GM23248 (cell line): ENCODE results near the gene EFCAB7. TPM values are rescaled to one million over a fixed set of nuclear protein-coding genes. Genes with fewer than 3 reads are reported as not detected.

Source experiments
- DNase-seq: peaks from one replicate; pipeline ENCODE4 v3.0.0-alpha.2; 2015
- H2AFZ ChIP-seq: fragments of 200-600 bp; sonication (generic); 2 replicates; pipeline ENCODE4 v1.6.1; 2016; ENCODE audit warnings: antibody characterized with exemption
- H3F3A ChIP-seq: fragments of 200-600 bp; sonication (generic); 2 replicates; pipeline ENCODE4 v1.6.1; 2016; ENCODE audit warnings: mild to moderate bottlenecking, antibody characterized with exemption, mixed run types; ENCODE audit not compliant: insufficient read depth
- H3K27ac ChIP-seq: fragments of 200-600 bp; sonication (generic); 2 replicates; pipeline ENCODE4 v1.5.1; 2016; ENCODE audit warnings: mild to moderate bottlenecking
- H3K27me3 ChIP-seq: fragments of 200-600 bp; sonication (generic); replicated peaks from 2 replicates; pipeline ENCODE4 v1.6.1; 2016; ENCODE audit warnings: mild to moderate bottlenecking; ENCODE audit not compliant: insufficient read depth
- H3K36me3 ChIP-seq: fragments of 200-600 bp; sonication (generic); 2 replicates; pipeline ENCODE4 v1.6.1; 2016; ENCODE audit warnings: low read depth, mild to moderate bottlenecking
- H3K4me1 ChIP-seq: fragments of 200-600 bp; sonication (generic); 2 replicates; pipeline ENCODE4 v1.6.1; 2016; ENCODE audit warnings: mild to moderate bottlenecking; ENCODE audit not compliant: insufficient read depth
- H3K4me2 ChIP-seq: fragments of 200-600 bp; sonication (generic); one replicate; pipeline ENCODE4 v1.6.1; 2016; ENCODE audit warnings: mild to moderate bottlenecking; ENCODE audit not compliant: unreplicated experiment
- H3K4me3 ChIP-seq: fragments of 200-600 bp; sonication (generic); 2 replicates; pipeline ENCODE4 v1.5.1; 2016; ENCODE audit warnings: mild to moderate bottlenecking
- H3K79me2 ChIP-seq: fragments of 200-600 bp; sonication (generic); 2 replicates; pipeline ENCODE4 v1.6.1; 2016; ENCODE audit warnings: mild to moderate bottlenecking; ENCODE audit not compliant: insufficient read depth
- H3K9ac ChIP-seq: fragments of 200-600 bp; sonication (generic); 2 replicates; pipeline ENCODE4 v1.6.1; 2016; ENCODE audit warnings: mild to moderate bottlenecking
- H3K9me2 ChIP-seq: fragments of 200-600 bp; sonication (generic); 2 replicates; pipeline ENCODE4 v1.6.1; 2016; ENCODE audit warnings: mixed run types, mild to moderate bottlenecking, moderate library complexity; ENCODE audit not compliant: insufficient read depth
- H3K9me3 ChIP-seq: fragments of 200-600 bp; sonication (generic); one replicate; pipeline ENCODE4 v1.6.1; 2017; ENCODE audit warnings: low read depth
- H4K20me1 ChIP-seq: fragments of 200-600 bp; sonication (generic); 2 replicates; pipeline ENCODE4 v1.6.0; 2016; ENCODE audit not compliant: insufficient read depth
- EZH2 ChIP-seq: fragments of 200-600 bp; sonication (generic); IDR thresholded peaks from 2 replicates; pipeline ENCODE4 v1.6.1; 2018; ENCODE audit warnings: antibody characterized with exemption, mild to moderate bottlenecking; ENCODE audit not compliant: insufficient read depth, poor library complexity, severe bottlenecking
- EZH2phosphoT487 ChIP-seq: fragments of 200-600 bp; sonication (generic); IDR thresholded peaks from 2 replicates; pipeline ENCODE4 v1.6.1; 2018; ENCODE audit warnings: antibody characterized with exemption, moderate library complexity, mild to moderate bottlenecking, low read depth; ENCODE audit not compliant: insufficient read depth
- WGBS, 2 experiments: methylation state at CpG; one replicate each; pipeline ENCODE4 v1.1.6; 2015 to 2017; ENCODE audit warnings: low lambda C conversion rate in 2 of 2, low coverage in 1 of 2; ENCODE audit errors: missing lambda C conversion rate in 2 of 2; 5-methylcytosine and 5-hydroxymethylcytosine counted together
- in situ Hi-C: fragments of 300-500 bp; cut with MboI; formaldehyde crosslinking; loops from 2 replicates; pipeline ENCODE4 v1.15.0; 2020
- polyA plus RNA-seq: library from polyadenylated mRNA; unstranded; fragments of >200 nt; fragmentation: Nextera tagmentation; extraction: Ambion mirVana; gene quantifications from 2 replicates; pipeline ENCODE4 v1.2.1, GENCODE V29; 2016
- total RNA-seq: library from RNA; depleted of rRNA; stranded (reverse); fragments of >200 nt; shearing (Covaris generic); gene quantifications from 2 replicates; pipeline ENCODE4 v1.2.3, GENCODE V29; 2014

The EFCAB7 gene
- total and polyA plus RNA-seq, 2 experiments from 2014 or later = 6.2 to 37.5 TPM

DNA sequence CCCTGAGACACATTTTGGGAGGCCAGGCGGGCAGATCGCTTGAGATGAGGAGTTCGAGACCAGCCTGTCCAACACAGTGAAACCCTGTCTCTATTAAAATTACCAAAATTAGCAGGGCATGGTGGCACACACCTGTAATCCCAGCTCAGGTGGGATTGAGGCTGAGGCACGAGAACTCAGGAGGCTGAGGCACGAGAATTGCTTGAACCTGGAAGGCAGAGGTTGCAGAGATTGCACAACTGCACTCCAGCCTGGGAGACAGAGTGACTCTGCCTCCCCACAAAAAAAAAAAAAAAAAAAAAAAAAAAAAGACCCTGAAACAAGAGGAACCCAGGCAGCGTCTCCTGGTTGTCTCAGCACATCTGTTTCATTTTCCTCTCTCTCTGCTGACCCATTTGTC lies 94.1 kb downstream of the EFCAB7 start:
- Histone ChIP-seq H3F3A (peaks cover 16% of the 10 kb centered on the region; the same call in 1 of the 2 replicates), H3K9ac (no peak overlapping the region), H4K20me1 (no peaks in the 10 kb centered on the region), H3K27ac (no peak overlapping the region), H3K79me2 (peaks cover 24% of the 10 kb centered on the region; the same call in 1 of the 2 replicates), H3K4me1 (peaks cover 19% of the 10 kb centered on the region), H2AFZ (no peak overlapping the region), H3K4me3 (no peak overlapping the region), H3K4me2 (peak overlapping the region; percentile 27), H3K36me3 (no peaks in the 10 kb centered on the region), H3K9me2 (no peaks in the 10 kb centered on the region), H3K9me3 (no peaks in the 10 kb centered on the region), H3K27me3 (no peaks in the 10 kb centered on the region)
- no peak for TF ChIP-seq EZH2phosphoT487
- TF ChIP-seq EZH2 = no peak
- DNase-seq = no peak
- WGBS, 2 experiments = 92 to 97% methylated on average over 6 of the region's 6 CpGs
- in situ Hi-C loops = loop anchor here (25.0 kb wide), 1 partner anchor 620 kb away; no protein-coding TSS in a partner anchor

DNA sequence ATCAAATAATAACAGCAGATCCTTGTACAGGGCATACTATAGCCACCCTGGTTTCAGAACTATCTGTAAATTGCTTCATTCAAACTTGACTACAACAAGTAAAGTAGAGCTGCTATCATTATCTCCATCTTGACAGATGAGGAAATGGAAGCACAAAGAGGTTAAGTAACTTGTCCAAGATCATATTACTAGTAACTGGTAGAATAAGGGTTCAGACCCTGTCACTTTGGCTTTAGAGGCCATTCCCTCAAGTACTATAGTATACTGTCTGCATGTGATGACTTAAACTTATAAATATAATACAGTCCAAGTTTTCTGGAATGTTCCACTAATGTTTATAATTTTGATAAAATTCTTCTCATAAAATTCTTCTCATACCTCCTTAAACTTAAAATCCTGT lies 94.7 kb downstream of the EFCAB7 start:
- no peak overlapping the region for H3K4me3 ChIP-seq
- in situ Hi-C loops = loop anchor here (25.0 kb wide), 1 partner anchor 619 kb away; no protein-coding TSS in a partner anchor
- H3K36me3 ChIP-seq = no peaks in the 10 kb centered on the region
- no peak for TF ChIP-seq EZH2phosphoT487
- TF ChIP-seq EZH2 = no peak
- H3K9me3 ChIP-seq = no peaks in the 10 kb centered on the region
- H2AFZ ChIP-seq = no peak overlapping the region
- DNase-seq = peak; percentile 19
- no peak overlapping the region for H3K27ac ChIP-seq
- no peaks in the 10 kb centered on the region for H3K9me2 ChIP-seq
- peaks cover 19% of the 10 kb centered on the region for H3K4me1 ChIP-seq
- H3K27me3 ChIP-seq = no peaks in the 10 kb centered on the region
- peaks cover 27% of the 10 kb centered on the region; the same call in 1 of the 2 replicates for H3K79me2 ChIP-seq
- H3K4me2 ChIP-seq = peak overlapping the region; percentile 27
- no peak overlapping the region for H3K9ac ChIP-seq
- H3F3A ChIP-seq = peaks cover 21% of the 10 kb centered on the region; the same call in 1 of the 2 replicates
- H4K20me1 ChIP-seq = no peaks in the 10 kb centered on the region

- H3K9me2 ChIP-seq = no peaks in the 10 kb centered on the region
- H2AFZ ChIP-seq = no peak overlapping the region
- in situ Hi-C loops = loop anchor here (25.0 kb wide), 1 partner anchor 618 kb away; no protein-coding TSS in a partner anchor
- no peak overlapping the region for H3K4me2 ChIP-seq
- H3K79me2 ChIP-seq = peaks cover 43% of the 10 kb centered on the region
- no peak for DNase-seq
- peaks cover 21% of the 10 kb centered on the region for H3K4me1 ChIP-seq
- H3K36me3 ChIP-seq = no peaks in the 10 kb centered on the region
- H3K27ac ChIP-seq = no peak overlapping the region
- H3F3A ChIP-seq = peaks cover 21% of the 10 kb centered on the region; the same call in 1 of the 2 replicates
- WGBS, 2 experiments = 94 to 96% methylated on average over 4 of the region's 4 CpGs
- H3K27me3 ChIP-seq = no peaks in the 10 kb centered on the region
- no peak for TF ChIP-seq EZH2phosphoT487
- no peak for TF ChIP-seq EZH2
- H3K4me3 ChIP-seq = no peak overlapping the region
- H3K9me3 ChIP-seq = no peaks in the 10 kb centered on the region
- H3K9ac ChIP-seq = no peak overlapping the region
- no peaks in the 10 kb centered on the region for H4K20me1 ChIP-seq
Observed at GRCh38 chr1:63619558-63619957, 96.2 kb downstream of the EFCAB7 start.

- H3K9me3 ChIP-seq = no peaks in the 10 kb centered on the region
- H3K79me2 ChIP-seq = peaks cover 47% of the 10 kb centered on the region
- no peak overlapping the region for H3K9ac ChIP-seq
- 98 to 99% methylated on average over 5 of the region's 5 CpGs for WGBS, 2 experiments
- peaks cover 32% of the 10 kb centered on the region for H3K4me1 ChIP-seq
- no peak overlapping the region for H3K4me2 ChIP-seq
- no peak for DNase-seq
- H4K20me1 ChIP-seq = no peaks in the 10 kb centered on the region
- H3F3A ChIP-seq = peaks cover 30% of the 10 kb centered on the region; the same call in 1 of the 2 replicates
- H3K27me3 ChIP-seq = no peaks in the 10 kb centered on the region
- no peaks in the 10 kb centered on the region for H3K9me2 ChIP-seq
- no peak overlapping the region for H3K27ac ChIP-seq
- H2AFZ ChIP-seq = no peak overlapping the region
- no peaks in the 10 kb centered on the region for H3K36me3 ChIP-seq
- in situ Hi-C loops = loop anchor here (10.0 to 25.0 kb wide), 2 partner anchors 514 to 617 kb away; no protein-coding TSS in a partner anchor
- TF ChIP-seq EZH2 (no peak), EZH2phosphoT487 (no peak)
- H3K4me3 ChIP-seq = no peak overlapping the region
Observed at GRCh38 chr1:63620671-63621070, 97.3 kb downstream of the EFCAB7 start.

GRCh38 chr1:63621075-63621474 lies 97.8 kb downstream of the EFCAB7 start:
- Histone ChIP-seq H3K36me3 (no peaks in the 10 kb centered on the region), H3K9ac (no peak overlapping the region), H2AFZ (no peak overlapping the region), H4K20me1 (no peaks in the 10 kb centered on the region), H3K4me3 (no peak overlapping the region), H3F3A (peaks cover 35% of the 10 kb centered on the region; the same call in 1 of the 2 replicates), H3K9me2 (no peaks in the 10 kb centered on the region), H3K27me3 (no peaks in the 10 kb centered on the region), H3K79me2 (peaks cover 51% of the 10 kb centered on the region), H3K4me1 (peaks cover 36% of the 10 kb centered on the region), H3K4me2 (no peak overlapping the region), H3K9me3 (no peaks in the 10 kb centered on the region), H3K27ac (no peak overlapping the region)
- in situ Hi-C loops = loop anchor here (10.0 to 25.0 kb wide), 2 partner anchors 514 to 616 kb away; no protein-coding TSS in a partner anchor
- WGBS, 2 experiments = 84 to 89% methylated on average over 3 of the region's 3 CpGs
- no peak for TF ChIP-seq EZH2
- no peak for TF ChIP-seq EZH2phosphoT487
- no peak for DNase-seq
